MM.1S (cell line): ENCODE measurements around the gene MITF.

Source experiments
- EZH2 ChIP-seq: fragments of 300-600 bp; sonication (generic); optimal IDR thresholded peaks from 2 replicates; pipeline ENCODE3; 2017; ENCODE audit warnings: low read depth, mild to moderate bottlenecking, antibody characterized with exemption, low read length, mixed read lengths
- EZH2phosphoT487 ChIP-seq: fragments of 300-600 bp; sonication (generic); IDR thresholded peaks from 2 replicates; pipeline ENCODE4 v1.6.1; 2018; ENCODE audit warnings: antibody characterized with exemption, low read length
- TF ChIP-seq, protein P1 (sequence below): fragments of 300-600 bp; sonication (generic); IDR thresholded peaks from 2 replicates; pipeline ENCODE4 v1.5.1; 2016; ENCODE audit warnings: antibody characterized with exemption, low read length, mixed read lengths

DNA sequence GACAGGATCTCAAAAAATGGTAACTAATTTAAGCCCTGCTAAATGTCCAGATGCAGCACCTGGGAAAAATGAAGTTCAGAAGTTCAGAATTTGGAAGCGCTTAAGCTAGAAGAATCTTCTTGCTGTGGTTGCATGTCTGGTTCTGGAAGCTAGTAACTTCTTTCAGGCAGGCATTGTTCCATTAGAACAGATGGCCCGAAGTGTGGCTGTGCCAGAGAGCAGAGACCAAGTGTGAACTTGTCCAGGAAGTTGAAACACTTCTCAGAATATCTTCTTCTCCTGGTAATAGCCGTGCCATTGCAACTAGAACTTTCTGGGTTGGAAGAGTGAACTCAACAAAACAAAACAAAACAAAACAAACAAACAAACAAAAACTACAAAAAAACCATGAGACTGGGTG is 80.0 kb downstream of the MITF start:
- TF ChIP-seq, protein P1, sequence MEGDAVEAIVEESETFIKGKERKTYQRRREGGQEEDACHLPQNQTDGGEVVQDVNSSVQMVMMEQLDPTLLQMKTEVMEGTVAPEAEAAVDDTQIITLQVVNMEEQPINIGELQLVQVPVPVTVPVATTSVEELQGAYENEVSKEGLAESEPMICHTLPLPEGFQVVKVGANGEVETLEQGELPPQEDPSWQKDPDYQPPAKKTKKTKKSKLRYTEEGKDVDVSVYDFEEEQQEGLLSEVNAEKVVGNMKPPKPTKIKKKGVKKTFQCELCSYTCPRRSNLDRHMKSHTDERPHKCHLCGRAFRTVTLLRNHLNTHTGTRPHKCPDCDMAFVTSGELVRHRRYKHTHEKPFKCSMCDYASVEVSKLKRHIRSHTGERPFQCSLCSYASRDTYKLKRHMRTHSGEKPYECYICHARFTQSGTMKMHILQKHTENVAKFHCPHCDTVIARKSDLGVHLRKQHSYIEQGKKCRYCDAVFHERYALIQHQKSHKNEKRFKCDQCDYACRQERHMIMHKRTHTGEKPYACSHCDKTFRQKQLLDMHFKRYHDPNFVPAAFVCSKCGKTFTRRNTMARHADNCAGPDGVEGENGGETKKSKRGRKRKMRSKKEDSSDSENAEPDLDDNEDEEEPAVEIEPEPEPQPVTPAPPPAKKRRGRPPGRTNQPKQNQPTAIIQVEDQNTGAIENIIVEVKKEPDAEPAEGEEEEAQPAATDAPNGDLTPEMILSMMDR: no peak
- TF ChIP-seq EZH2 (no peak), EZH2phosphoT487 (no peak)
